ENCODE data around the gene GMFB. TPM values are rescaled to one million over a fixed set of nuclear protein-coding genes. Genes with fewer than 3 reads are reported as not detected.
"Not testable (repeated sequence)": the region's sequence is repeated elsewhere in the genome, so short reads cannot be mapped to it uniquely, and the experiment has no call there.

GMFB gene
- total RNA-seq, 2 experiments from 2014 or later: 28.1 to 34.1 TPM

- peak within 1 kb of the TSS; percentile 82 for H3K4me3 Mint-ChIP-seq
- H3K27me3 Mint-ChIP-seq (ENCODE audit: low read depth): peaks cover 10% of the 10 kb centered on the region
- ChIA-PET CTCF (interaction anchor here (0.7 to 2.1 kb wide), 13 partner anchors 8 to 460 kb away, joined by 3 to 11 read pairs (median 3); partner anchors contain the start of genes CDKN3, CGRRF1 and GMFB), POLR2A (interaction anchor here (2.5 kb wide), 1 partner anchor 44 kb away, joined by 11 read pairs; the partner anchor contains the start of gene CDKN3)
- peak; percentile 95 for ATAC-seq
- peaks cover 40% of the 10 kb centered on the region for H3K4me1 Mint-ChIP-seq (ENCODE audit: low read depth)
- peak within 1 kb of the TSS; percentile 88 for H3K27ac Mint-ChIP-seq
- peaks cover 18% of the 10 kb centered on the region for H3K36me3 Mint-ChIP-seq (ENCODE audit: low read depth)
- DNase-seq: peak; percentile 93
- H3K9me3 Mint-ChIP-seq (ENCODE audit: insufficient read depth): no peaks in the 10 kb centered on the region
Observed at GRCh38 chr14:54440873-54441868, 47.6 kb downstream of the GMFB start, which contains the start of gene CNIH1. Gene CNIH1 (minus strand): TSS chr14:54441374. CDS start chr14:54441327, 47 bp downstream.

- DNase-seq (no peak), ATAC-seq (no peak)
- Mint-ChIP-seq H3K27me3 (ENCODE audit: low read depth) (peaks cover 4% of the 10 kb centered on the region), H3K27ac (peak overlapping the region; percentile 88), H3K36me3 (ENCODE audit: low read depth) (peaks cover 24% of the 10 kb centered on the region), H3K9me3 (ENCODE audit: insufficient read depth) (no peaks in the 10 kb centered on the region), H3K4me3 (peak overlapping the region; percentile 82), H3K4me1 (ENCODE audit: low read depth) (peaks cover 46% of the 10 kb centered on the region)
- ChIA-PET CTCF (interaction anchor here (1.2 to 2.0 kb wide), 4 partner anchors 44 to 460 kb away, joined by 3 to 5 read pairs (median 3); partner anchors contain the start of genes CDKN3 and GMFB), POLR2A (interaction anchor here (0.7 to 2.5 kb wide), 2 partner anchors 43 to 52 kb away, joined by 4 to 11 read pairs; partner anchors contain the start of gene CDKN3)
Observed at GRCh38 chr14:54440476-54440872, 48.3 kb downstream of the GMFB start.

GRCh38 chr14:54440037-54440436, 48.7 kb downstream of the GMFB start:
- ChIA-PET CTCF (interaction anchor here (1.2 to 2.0 kb wide), 3 partner anchors 43 to 92 kb away, joined by 3 to 5 read pairs (median 3); partner anchors contain the start of genes CDKN3 and GMFB), POLR2A (interaction anchor here (0.7 to 2.5 kb wide), 2 partner anchors 43 to 51 kb away, joined by 4 to 11 read pairs; partner anchors contain the start of gene CDKN3)
- peak overlapping the region; percentile 82 for H3K4me3 Mint-ChIP-seq
- ATAC-seq: no peak
- no peaks in the 10 kb centered on the region for H3K9me3 Mint-ChIP-seq (ENCODE audit: insufficient read depth)
- peaks cover 27% of the 10 kb centered on the region for H3K36me3 Mint-ChIP-seq (ENCODE audit: low read depth)
- peaks cover 49% of the 10 kb centered on the region for H3K4me1 Mint-ChIP-seq (ENCODE audit: low read depth)
- peaks cover 3% of the 10 kb centered on the region for H3K27me3 Mint-ChIP-seq (ENCODE audit: low read depth)
- no peak for DNase-seq
- H3K27ac Mint-ChIP-seq: peak overlapping the region; percentile 88

GRCh38 chr14:54438703-54439102, 50.1 kb downstream of the GMFB start:
- ATAC-seq: no peak
- ChIA-PET CTCF (no interaction called here), POLR2A (interaction anchor here (2.5 kb wide), 1 partner anchor 41 kb away, joined by 11 read pairs; the partner anchor contains the start of gene CDKN3)
- Mint-ChIP-seq H3K4me1 (ENCODE audit: low read depth) (peaks cover 52% of the 10 kb centered on the region), H3K27me3 (ENCODE audit: low read depth) (no peaks in the 10 kb centered on the region), H3K9me3 (ENCODE audit: insufficient read depth) (no peaks in the 10 kb centered on the region), H3K4me3 (no peak overlapping the region), H3K36me3 (ENCODE audit: low read depth) (peaks cover 38% of the 10 kb centered on the region), H3K27ac (no peak overlapping the region)
- no peak for DNase-seq

GRCh38 chr14:54437954-54438353, 50.8 kb downstream of the GMFB start:
- Mint-ChIP-seq H3K36me3 (ENCODE audit: low read depth) (peaks cover 43% of the 10 kb centered on the region), H3K4me1 (ENCODE audit: low read depth) (peaks cover 56% of the 10 kb centered on the region)
- H3K9me3 Mint-ChIP-seq (ENCODE audit: insufficient read depth); H3K27me3 Mint-ChIP-seq (ENCODE audit: low read depth); H3K27ac Mint-ChIP-seq; CTCF ChIA-PET; POLR2A ChIA-PET; H3K4me3 Mint-ChIP-seq; DNase-seq; ATAC-seq: not testable (repeated sequence)

GRCh38 chr14:54435500-54435981, 53.2 kb downstream of the GMFB start:
- H3K27ac Mint-ChIP-seq: peak overlapping the region; percentile 17
- no peaks in the 10 kb centered on the region for H3K27me3 Mint-ChIP-seq (ENCODE audit: low read depth)
- H3K4me1 Mint-ChIP-seq (ENCODE audit: low read depth): peaks cover 55% of the 10 kb centered on the region
- ATAC-seq (peak; percentile 74), DNase-seq (no peak)
- H3K4me3 Mint-ChIP-seq: no peak overlapping the region
- peaks cover 58% of the 10 kb centered on the region for H3K36me3 Mint-ChIP-seq (ENCODE audit: low read depth)
- POLR2A ChIA-PET: interaction anchor here (1.1 kb wide), 1 partner anchor 1221 kb away, joined by 3 read pairs; no protein-coding TSS in a partner anchor
- H3K9me3 Mint-ChIP-seq (ENCODE audit: insufficient read depth): no peaks in the 10 kb centered on the region
- CTCF ChIA-PET: interaction anchor here (1.5 to 1.6 kb wide), 3 partner anchors 11 to 38 kb away, joined by 5 to 6 read pairs (median 5); no protein-coding TSS in a partner anchor

- Mint-ChIP-seq H3K4me3 (no peak overlapping the region), H3K27me3 (ENCODE audit: low read depth) (no peaks in the 10 kb centered on the region), H3K9me3 (ENCODE audit: insufficient read depth) (no peaks in the 10 kb centered on the region), H3K27ac (no peak overlapping the region), H3K4me1 (ENCODE audit: low read depth) (peaks cover 12% of the 10 kb centered on the region), H3K36me3 (ENCODE audit: low read depth) (peaks cover 62% of the 10 kb centered on the region)
- ChIA-PET POLR2A (no interaction called here), CTCF (interaction anchor here (0.6 to 0.8 kb wide), 2 partner anchors 8 to 65 kb away, joined by 4 read pairs; no protein-coding TSS in a partner anchor)
- ATAC-seq (no peak), DNase-seq (no peak)
Observed at GRCh38 chr14:54428527-54428926, 60.3 kb downstream of the GMFB start.

- Mint-ChIP-seq H3K4me3 (no peak overlapping the region), H3K4me1 (ENCODE audit: low read depth) (peaks cover 7% of the 10 kb centered on the region), H3K9me3 (ENCODE audit: insufficient read depth) (no peaks in the 10 kb centered on the region), H3K36me3 (ENCODE audit: low read depth) (peaks cover 56% of the 10 kb centered on the region), H3K27ac (no peak overlapping the region), H3K27me3 (ENCODE audit: low read depth) (no peaks in the 10 kb centered on the region)
- DNase-seq (no peak), ATAC-seq (no peak)
- ChIA-PET CTCF (interaction anchor here (0.6 kb wide), 1 partner anchor 66 kb away, joined by 4 read pairs; no protein-coding TSS in a partner anchor), POLR2A (no interaction called here)
Observed at GRCh38 chr14:54427871-54428270, 60.9 kb downstream of the GMFB start.

GRCh38 chr14:54425537-54426274, 63.1 kb downstream of the GMFB start:
- Mint-ChIP-seq H3K27me3 (ENCODE audit: low read depth) (no peaks in the 10 kb centered on the region), H3K9me3 (ENCODE audit: insufficient read depth) (no peaks in the 10 kb centered on the region), H3K36me3 (ENCODE audit: low read depth) (peaks cover 48% of the 10 kb centered on the region), H3K4me1 (ENCODE audit: low read depth) (no peaks in the 10 kb centered on the region), H3K4me3 (no peak overlapping the region), H3K27ac (no peak overlapping the region)
- ATAC-seq (no peak), DNase-seq (no peak)
- POLR2A ChIA-PET: no interaction called here
- CTCF ChIA-PET: no interaction called here

- peaks cover 49% of the 10 kb centered on the region for H3K36me3 Mint-ChIP-seq (ENCODE audit: low read depth)
- H3K27me3 Mint-ChIP-seq (ENCODE audit: low read depth): no peaks in the 10 kb centered on the region
- ATAC-seq (no peak), DNase-seq (no peak)
- no peaks in the 10 kb centered on the region for H3K4me1 Mint-ChIP-seq (ENCODE audit: low read depth)
- H3K4me3 Mint-ChIP-seq: no peak overlapping the region
- POLR2A ChIA-PET: no interaction called here
- no peaks in the 10 kb centered on the region for H3K9me3 Mint-ChIP-seq (ENCODE audit: insufficient read depth)
- CTCF ChIA-PET: no interaction called here
- no peak overlapping the region for H3K27ac Mint-ChIP-seq
Observed at GRCh38 chr14:54425068-54425467, 63.7 kb downstream of the GMFB start.

Data from activated CD8-positive, alpha-beta T cell treated with anti-CD3 and anti-CD28 coated beads, Interleukin-2, amount 10 ng/mL, durations not matched to agents 7 days and 5 days (primary cell).